Smooth muscle cell (in vitro differentiated cells): ENCODE data around the gene SELPLG. TPM values are rescaled to one million over a fixed set of nuclear protein-coding genes. Genes with fewer than 3 reads are reported as not detected.
"Not testable (repeated sequence)": the region's sequence is repeated elsewhere in the genome, so short reads cannot be mapped to it uniquely, and the experiment has no call there.

Experiments
- DNase-seq: peaks from one replicate; lab custom pipeline; 2025; ENCODE audit not compliant: unreplicated experiment; lab: John Stamatoyannopoulos, UW
- H2AFZ ChIP-seq: fragments of 200-600 bp; sonication (generic); 2 replicates; pipeline ENCODE4 v1.6.0; 2016; ENCODE audit warnings: antibody characterized with exemption, low read depth, mild to moderate bottlenecking
- H3F3A ChIP-seq: fragments of 200-600 bp; sonication (generic); 2 replicates; pipeline ENCODE4 v1.6.0; 2017; ENCODE audit warnings: antibody characterized with exemption, low read depth
- H3K27ac ChIP-seq: fragments of 200-600 bp; sonication (generic); 2 replicates; pipeline ENCODE4 v1.5.1; 2016; ENCODE audit warnings: low read depth, mild to moderate bottlenecking
- H3K27me3 ChIP-seq: fragments of 200-600 bp; sonication (generic); 2 replicates; pipeline ENCODE4 v1.6.1; 2016; ENCODE audit warnings: low read depth, mild to moderate bottlenecking
- H3K36me3 ChIP-seq: fragments of 200-600 bp; sonication (generic); 2 replicates; pipeline ENCODE4 v1.5.1; 2016; ENCODE audit warnings: low read depth
- H3K4me1 ChIP-seq: fragments of 200-600 bp; sonication (generic); 2 replicates; pipeline ENCODE4 v1.5.1; 2016; ENCODE audit warnings: low read depth
- H3K4me2 ChIP-seq: fragments of 200-600 bp; sonication (generic); 2 replicates; pipeline ENCODE4 v1.6.0; 2016; ENCODE audit warnings: mild to moderate bottlenecking
- H3K4me3 ChIP-seq: fragments of 200-600 bp; sonication (generic); 2 replicates; pipeline ENCODE4 v1.5.1; 2016; ENCODE audit warnings: mild to moderate bottlenecking
- H3K79me2 ChIP-seq: fragments of 200-600 bp; sonication (generic); 2 replicates; pipeline ENCODE4 v1.6.0; 2016; ENCODE audit warnings: low read depth, mild to moderate bottlenecking
- H3K9ac ChIP-seq: fragments of 200-600 bp; sonication (generic); 2 replicates; pipeline ENCODE4 v1.6.0; 2016; ENCODE audit warnings: low read depth
- H3K9me3 ChIP-seq: fragments of 200-600 bp; sonication (generic); replicated peaks from 2 replicates; pipeline ENCODE4 v1.5.1; 2016; ENCODE audit warnings: low read depth
- H4K20me1 ChIP-seq: fragments of 200-600 bp; sonication (generic); 2 replicates; pipeline ENCODE4 v1.6.0; 2016; ENCODE audit warnings: low read depth
- WGBS: methylation state at CpG from one replicate; pipeline ENCODE4 v1.1.7; 2016; ENCODE audit warnings: low lambda C conversion rate; 5-methylcytosine and 5-hydroxymethylcytosine counted together
- polyA plus RNA-seq: library from polyadenylated mRNA; unstranded; fragments of >200 nt; fragmentation: Nextera tagmentation; extraction: Ambion mirVana; gene quantifications from 2 replicates; pipeline ENCODE4 v1.2.1, GENCODE V29; 2016
- total RNA-seq: library from RNA; depleted of rRNA; stranded (reverse); fragments of >200 nt; gene quantifications from 2 replicates; pipeline ENCODE4 v1.2.3, GENCODE V29; 2014
- TF ChIP-seq, protein P1 (sequence below): fragments of 200-600 bp; sonication (generic); IDR thresholded peaks from 2 replicates; pipeline ENCODE4 v1.5.1; 2017; ENCODE audit warnings: borderline replicate concordance, mild to moderate bottlenecking, antibody characterized with exemption; ENCODE audit not compliant: insufficient read depth, poor library complexity, severe bottlenecking

The SELPLG gene
- total and polyA plus RNA-seq, 2 experiments from 2014 or later: 0.09 to 2.0 TPM

- TF ChIP-seq, protein P1, sequence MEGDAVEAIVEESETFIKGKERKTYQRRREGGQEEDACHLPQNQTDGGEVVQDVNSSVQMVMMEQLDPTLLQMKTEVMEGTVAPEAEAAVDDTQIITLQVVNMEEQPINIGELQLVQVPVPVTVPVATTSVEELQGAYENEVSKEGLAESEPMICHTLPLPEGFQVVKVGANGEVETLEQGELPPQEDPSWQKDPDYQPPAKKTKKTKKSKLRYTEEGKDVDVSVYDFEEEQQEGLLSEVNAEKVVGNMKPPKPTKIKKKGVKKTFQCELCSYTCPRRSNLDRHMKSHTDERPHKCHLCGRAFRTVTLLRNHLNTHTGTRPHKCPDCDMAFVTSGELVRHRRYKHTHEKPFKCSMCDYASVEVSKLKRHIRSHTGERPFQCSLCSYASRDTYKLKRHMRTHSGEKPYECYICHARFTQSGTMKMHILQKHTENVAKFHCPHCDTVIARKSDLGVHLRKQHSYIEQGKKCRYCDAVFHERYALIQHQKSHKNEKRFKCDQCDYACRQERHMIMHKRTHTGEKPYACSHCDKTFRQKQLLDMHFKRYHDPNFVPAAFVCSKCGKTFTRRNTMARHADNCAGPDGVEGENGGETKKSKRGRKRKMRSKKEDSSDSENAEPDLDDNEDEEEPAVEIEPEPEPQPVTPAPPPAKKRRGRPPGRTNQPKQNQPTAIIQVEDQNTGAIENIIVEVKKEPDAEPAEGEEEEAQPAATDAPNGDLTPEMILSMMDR: no peak
- H3K36me3 ChIP-seq: no peaks in the 10 kb centered on the region
- no peak overlapping the region for H3K9ac ChIP-seq
- no peak for DNase-seq
- H3K4me1 ChIP-seq: peaks cover 29% of the 10 kb centered on the region
- H3K27ac ChIP-seq: no peak overlapping the region
- no peaks in the 10 kb centered on the region for H3K79me2 ChIP-seq
- no peaks in the 10 kb centered on the region for H4K20me1 ChIP-seq
- no peak overlapping the region for H3K4me2 ChIP-seq
- no peak overlapping the region for H2AFZ ChIP-seq
- peaks cover 8% of the 10 kb centered on the region for H3F3A ChIP-seq
- no peaks in the 10 kb centered on the region for H3K27me3 ChIP-seq
- no peaks in the 10 kb centered on the region for H3K9me3 ChIP-seq
- 56% methylated on average over 15 of the region's 15 CpGs for WGBS
- H3K4me3 ChIP-seq: no peak overlapping the region
Observed at GRCh38 chr12:108635201-108635996, 1.7 kb upstream of the SELPLG start.

- no peak for DNase-seq
- Histone ChIP-seq H3K4me2 (no peak overlapping the region), H3K9me3 (no peaks in the 10 kb centered on the region), H3K9ac (no peak overlapping the region), H3K36me3 (no peaks in the 10 kb centered on the region), H2AFZ (no peak overlapping the region), H3K27me3 (no peaks in the 10 kb centered on the region), H3F3A (peaks cover 11% of the 10 kb centered on the region), H3K79me2 (no peaks in the 10 kb centered on the region), H3K4me3 (no peak overlapping the region), H4K20me1 (no peaks in the 10 kb centered on the region), H3K27ac (no peak overlapping the region), H3K4me1 (peaks cover 39% of the 10 kb centered on the region)
- TF ChIP-seq, protein P1: no peak
- WGBS: 77% methylated on average over 4 of the region's 4 CpGs
Observed at GRCh38 chr12:108634341-108634751, 652 bp upstream of the SELPLG start.

- Histone ChIP-seq H3K27me3 (no peaks in the 10 kb centered on the region), H3K9me3 (no peaks in the 10 kb centered on the region), H3K27ac (no peak overlapping the region), H3K79me2 (no peaks in the 10 kb centered on the region), H3K36me3 (no peaks in the 10 kb centered on the region), H3K4me1 (peaks cover 32% of the 10 kb centered on the region), H3K4me2 (no peak overlapping the region), H3K4me3 (no peak overlapping the region), H4K20me1 (no peaks in the 10 kb centered on the region), H3F3A (peaks cover 14% of the 10 kb centered on the region), H2AFZ (no peak overlapping the region), H3K9ac (no peak overlapping the region)
- TF ChIP-seq, protein P1: no peak
- DNase-seq: no peak
- WGBS: 96% methylated on average over 7 of the region's 7 CpGs
Observed at GRCh38 chr12:108633081-108633533, 587 bp downstream of the SELPLG start.

- H3K79me2 ChIP-seq, H4K20me1 ChIP-seq, H3K4me2 ChIP-seq, H2AFZ ChIP-seq, H3K36me3 ChIP-seq, H3K9me3 ChIP-seq, H3K27me3 ChIP-seq, H3K4me3 ChIP-seq, H3K9ac ChIP-seq, DNase-seq: not testable (repeated sequence)
- Histone ChIP-seq H3F3A (peaks cover 14% of the 10 kb centered on the region), H3K4me1 (peaks cover 19% of the 10 kb centered on the region), H3K27ac (peak overlapping the region; percentile 95)
- 69% methylated on average over 4 of the region's 4 CpGs for WGBS
Observed at GRCh38 chr12:108631261-108631660, 2.4 kb downstream of the SELPLG start.
